KMS-11 (cell line): ENCODE measurements around the gene PHF23.

Experiments
- H2AFZ ChIP-seq: fragments of 200-600 bp; sonication (generic); 2 replicates; pipeline ENCODE4 v1.6.1; 2016; ENCODE audit warnings: antibody characterized with exemption, mixed run types, low read depth
- H3K27ac ChIP-seq: fragments of 200-600 bp; sonication (generic); 2 replicates; pipeline ENCODE4 v1.6.1; 2016; ENCODE audit warnings: mild to moderate bottlenecking, mixed run types
- H3K27me3 ChIP-seq: fragments of 200-600 bp; sonication (generic); 2 replicates; pipeline ENCODE4 v1.6.1; 2017; ENCODE audit warnings: mild to moderate bottlenecking, low read depth, mixed run types, moderate library complexity; ENCODE audit not compliant: insufficient read depth
- H3K36me3 ChIP-seq: fragments of 200-600 bp; sonication (generic); 2 replicates; pipeline ENCODE4 v1.6.1; 2017; ENCODE audit warnings: mild to moderate bottlenecking, mixed run types; ENCODE audit not compliant: insufficient read depth
- H3K4me1 ChIP-seq: fragments of 200-600 bp; sonication (generic); 2 replicates; pipeline ENCODE4 v1.6.1; 2016; ENCODE audit warnings: mild to moderate bottlenecking, low read depth, mixed run types; ENCODE audit not compliant: poor library complexity, severe bottlenecking
- H3K4me2 ChIP-seq: fragments of 200-600 bp; sonication (generic); 2 replicates; pipeline ENCODE4 v1.7.0; 2016; ENCODE audit warnings: mild to moderate bottlenecking, mixed run types
- H3K4me3 ChIP-seq: fragments of 200-600 bp; sonication (generic); IDR thresholded peaks from 2 replicates; pipeline ENCODE4 v1.6.1; 2017; ENCODE audit warnings: low read depth, low read length, mixed read lengths; ENCODE audit not compliant: insufficient read depth
- H3K79me2 ChIP-seq: fragments of 200-600 bp; sonication (generic); 2 replicates; pipeline ENCODE4 v1.6.1; 2016; ENCODE audit warnings: low read depth, mixed run types; ENCODE audit not compliant: insufficient read depth
- H3K9ac ChIP-seq: fragments of 200-600 bp; sonication (generic); 2 replicates; pipeline ENCODE4 v1.6.1; 2016; ENCODE audit warnings: mild to moderate bottlenecking, mixed run types
- H4K20me1 ChIP-seq: fragments of 200-600 bp; sonication (generic); 2 replicates; pipeline ENCODE4 v1.6.1; 2016; ENCODE audit warnings: mild to moderate bottlenecking, mixed run types; ENCODE audit not compliant: insufficient read depth
- CTCF ChIP-seq: fragments of 200-600 bp; sonication (generic); conservative IDR thresholded peaks from 2 replicates; pipeline ENCODE4 v1.6.1; 2017; ENCODE audit warnings: low read depth, mild to moderate bottlenecking, antibody characterized with exemption, low read length, moderate library complexity, mixed read lengths

PHF23 gene

GRCh38 chr17:7282752-7283321 is 43.6 kb upstream of the PHF23 start:
- H3K27ac ChIP-seq, result no peak overlapping the region
- H3K79me2 ChIP-seq, result no peaks in the 10 kb centered on the region
- no peaks in the 10 kb centered on the region for H3K27me3 ChIP-seq
- H3K9ac ChIP-seq, result no peak overlapping the region
- no peak overlapping the region for H3K4me2 ChIP-seq
- H3K4me1 ChIP-seq, result no peaks in the 10 kb centered on the region
- H3K36me3 ChIP-seq, result no peaks in the 10 kb centered on the region
- no peak overlapping the region for H3K4me3 ChIP-seq
- H2AFZ ChIP-seq, result no peak overlapping the region
- TF ChIP-seq CTCF, result no peak
- no peaks in the 10 kb centered on the region for H4K20me1 ChIP-seq

GRCh38 chr17:7281953-7282751 is 42.9 kb upstream of the PHF23 start:
- no peaks in the 10 kb centered on the region for H3K27me3 ChIP-seq
- no peak overlapping the region for H3K4me2 ChIP-seq
- no peak overlapping the region for H2AFZ ChIP-seq
- H3K4me1 ChIP-seq, result no peaks in the 10 kb centered on the region
- H3K27ac ChIP-seq, result no peak overlapping the region
- no peak overlapping the region for H3K4me3 ChIP-seq
- no peaks in the 10 kb centered on the region for H3K36me3 ChIP-seq
- no peaks in the 10 kb centered on the region for H3K79me2 ChIP-seq
- H4K20me1 ChIP-seq, result no peaks in the 10 kb centered on the region
- no peak overlapping the region for H3K9ac ChIP-seq
- TF ChIP-seq CTCF, result no peak

GRCh38 chr17:7281074-7281952 is 42.1 kb upstream of the PHF23 start, which contains the start of gene SLC2A4:
SLC2A4 (plus strand) TSS chr17:7281718; CDS start chr17:7281935, 217 bp downstream.
- Histone ChIP-seq H3K27ac (no peak within 1 kb of the TSS), H3K4me1 (no peaks in the 10 kb centered on the region), H3K4me3 (no peak within 1 kb of the TSS), H3K9ac (no peak within 1 kb of the TSS), H2AFZ (peak within 1 kb of the TSS; percentile 26; the same call in 1 of the 2 replicates), H3K79me2 (no peaks in the 10 kb centered on the region), H4K20me1 (no peaks in the 10 kb centered on the region), H3K4me2 (0 out of 2 replicates have a peak within 1 kb of the TSS, but pooled peaks have one; percentile 25), H3K27me3 (no peaks in the 10 kb centered on the region), H3K36me3 (no peaks in the 10 kb centered on the region)
- TF ChIP-seq CTCF, result no peak

- no peak overlapping the region for H3K9ac ChIP-seq
- no peaks in the 10 kb centered on the region for H3K4me1 ChIP-seq
- H3K4me2 ChIP-seq, result no peak overlapping the region
- H2AFZ ChIP-seq, result peak overlapping the region; percentile 26; the same call in 1 of the 2 replicates
- no peaks in the 10 kb centered on the region for H3K79me2 ChIP-seq
- H3K36me3 ChIP-seq, result no peaks in the 10 kb centered on the region
- no peak overlapping the region for H3K4me3 ChIP-seq
- H3K27me3 ChIP-seq, result no peaks in the 10 kb centered on the region
- no peak for TF ChIP-seq CTCF
- no peaks in the 10 kb centered on the region for H4K20me1 ChIP-seq
- H3K27ac ChIP-seq, result no peak overlapping the region
These were observed 41.3 kb upstream of the PHF23 start for GRCh38 chr17:7280519-7281073.
